HK-2 (cell line): ENCODE data around the gene VSIR.
A peak's percentile ranks its signal among the peaks of the same experiment; 100 is the strongest.

Source experiments
- DNase-seq: peaks from one replicate; pipeline ENCODE4 v3.0.0-alpha.2; 2018; ENCODE audit not compliant: unreplicated experiment

VSIR gene

DNA sequence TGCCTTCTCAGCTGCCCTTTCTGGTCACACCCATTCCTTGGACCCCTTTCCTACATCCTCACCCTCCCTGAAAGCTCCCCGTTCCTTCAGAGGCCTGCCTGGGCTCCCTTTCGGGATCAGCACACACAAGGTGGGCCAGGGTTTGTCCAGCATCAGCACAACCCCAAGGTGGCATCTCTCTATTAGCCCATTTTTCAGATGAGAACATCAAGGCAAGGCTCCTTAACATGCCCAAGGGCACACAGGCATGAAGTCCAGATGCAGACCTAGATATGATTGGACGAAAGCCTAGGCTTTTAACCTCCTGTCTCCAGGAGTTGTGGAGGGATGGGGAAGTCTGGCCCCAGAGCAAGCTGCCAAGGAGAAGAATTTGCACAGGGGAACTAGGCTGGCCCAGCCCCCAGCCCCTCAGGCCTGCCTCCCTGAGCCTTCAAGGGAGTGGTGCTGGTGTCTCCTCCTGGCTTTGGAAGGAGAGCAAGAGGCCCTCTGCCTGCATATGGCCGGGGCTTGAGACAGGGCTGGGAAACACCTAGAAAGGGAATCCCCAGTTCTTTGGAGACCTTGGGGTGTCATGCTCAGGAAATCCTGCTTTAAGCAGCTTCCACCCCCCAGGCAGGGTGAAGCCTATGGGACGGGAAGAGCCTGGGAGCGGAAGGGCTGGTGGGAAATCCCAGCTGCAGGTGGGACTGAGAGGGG lies 9.0 kb upstream of the VSIR start:
- no peak for DNase-seq

GRCh38 chr10:71780719-71781118 lies 7.4 kb upstream of the VSIR start:
- no peak for DNase-seq

GRCh38 chr10:71780156-71780555 lies 6.8 kb upstream of the VSIR start:
- no peak for DNase-seq

DNA sequence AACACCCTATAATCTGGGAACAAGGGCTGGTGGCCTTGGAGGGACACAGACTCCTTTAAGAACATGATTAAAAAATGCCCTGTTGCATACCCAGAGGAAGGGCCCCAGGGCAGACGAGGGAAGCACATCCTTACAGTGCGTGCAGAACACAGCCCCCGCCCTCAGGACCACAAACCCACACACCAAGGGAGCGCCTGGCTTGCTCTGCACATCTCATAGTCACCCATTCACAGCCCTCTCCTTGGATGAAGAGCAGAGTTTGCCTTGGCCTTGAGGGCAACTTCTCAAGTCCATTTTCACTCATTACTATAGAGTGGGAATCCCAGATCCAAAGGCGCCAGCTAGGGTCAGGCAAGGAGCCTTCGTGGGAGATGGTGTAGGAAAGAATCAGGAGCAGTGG lies 6.3 kb upstream of the VSIR start:
- DNase-seq: no peak

- no peak for DNase-seq
These were observed 4.9 kb upstream of the VSIR start for GRCh38 chr10:71778071-71778825.

- no peak for DNase-seq
These were observed 4.1 kb upstream of the VSIR start for GRCh38 chr10:71777213-71777985.

GRCh38 chr10:71776481-71776925 lies 3.2 kb upstream of the VSIR start:
- DNase-seq: no peak

DNA sequence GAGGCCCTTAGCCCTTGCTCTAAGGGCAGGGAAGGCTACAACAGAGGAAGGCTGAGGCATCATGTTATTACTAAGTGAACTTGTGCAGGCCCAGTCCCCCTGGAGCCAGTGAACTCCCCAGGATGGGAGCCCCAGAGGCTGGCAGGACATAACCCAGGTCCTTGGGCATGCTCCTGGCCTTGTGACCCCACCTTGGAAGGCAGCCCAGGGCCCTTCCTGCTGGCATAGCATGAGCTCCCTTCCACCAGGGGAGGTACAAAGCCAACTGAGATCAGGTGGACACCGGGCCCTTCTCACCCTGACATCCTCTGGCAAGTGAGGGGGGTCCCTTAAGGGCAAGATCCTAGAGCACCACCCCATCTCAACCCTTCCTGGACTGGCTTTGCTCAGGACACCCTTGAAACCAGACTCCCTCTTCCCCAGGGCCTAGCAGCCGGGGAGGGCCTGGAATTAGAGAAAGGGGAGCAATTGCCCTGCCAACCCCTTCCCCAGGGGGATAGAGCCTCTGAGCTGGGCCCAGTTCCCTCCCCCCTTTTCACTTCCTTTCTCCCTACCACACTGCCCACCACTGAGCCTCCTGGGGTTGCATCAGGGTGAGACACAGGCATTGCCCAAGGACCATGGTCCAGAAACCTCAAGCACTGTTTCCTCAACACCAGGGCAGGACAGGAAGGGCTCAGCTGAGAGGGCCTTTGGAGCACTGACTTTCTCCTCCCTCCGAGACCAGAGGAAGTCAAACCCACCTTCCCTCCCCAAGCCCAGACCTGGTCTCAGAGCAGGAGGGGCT lies 1.8 kb upstream of the VSIR start:
- no peak for DNase-seq

DNA sequence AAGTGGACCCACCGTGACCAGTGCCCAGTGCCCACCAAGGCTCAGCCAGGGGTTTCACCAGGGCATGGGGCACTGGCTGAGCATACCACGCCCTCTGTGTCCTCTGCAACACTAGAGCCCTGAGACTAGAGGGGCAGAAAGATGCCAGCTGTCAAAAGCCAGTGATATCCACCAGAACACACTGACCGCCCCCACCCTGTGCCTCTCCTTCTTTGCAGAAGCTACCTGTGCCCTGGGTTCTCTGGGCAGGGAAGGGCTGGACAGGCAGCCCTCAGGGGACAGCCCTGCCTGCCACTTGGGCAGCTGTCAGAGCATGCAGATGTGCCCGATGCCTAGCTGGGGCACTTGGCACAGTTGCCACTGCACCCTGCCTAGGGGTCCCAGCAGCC lies 494 bp downstream of the VSIR start:
- DNase-seq: no peak

- DNase-seq: peak; percentile 64
These were observed 1.3 kb downstream of the VSIR start for GRCh38 chr10:71771821-71772617.

- no peak for DNase-seq
These were observed 2.1 kb downstream of the VSIR start for GRCh38 chr10:71771204-71771603.

GRCh38 chr10:71770789-71771188 lies 2.5 kb downstream of the VSIR start:
- DNase-seq: no peak

DNA sequence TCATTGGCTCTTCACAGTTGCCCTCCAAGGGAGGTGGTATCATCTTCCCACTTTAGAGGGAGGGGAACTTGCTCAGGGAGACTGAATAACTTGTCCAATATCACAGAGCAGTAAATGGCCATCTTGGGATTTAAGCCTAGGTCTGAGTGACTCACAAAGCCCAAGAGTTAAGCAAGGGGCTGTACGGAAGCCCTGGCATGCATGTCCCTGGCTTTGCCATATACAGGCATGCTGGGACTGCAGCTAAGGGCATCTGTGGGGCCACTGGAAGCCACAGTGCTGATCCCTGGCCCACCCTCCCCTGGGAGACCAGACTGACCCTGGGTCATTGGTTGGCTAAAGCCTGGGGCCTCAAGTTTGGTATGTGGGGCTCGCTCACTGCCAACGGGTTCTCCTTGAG lies 3.1 kb downstream of the VSIR start:
- DNase-seq: no peak

- no peak for DNase-seq
These were observed 4.0 kb downstream of the VSIR start for GRCh38 chr10:71769279-71769823.

GRCh38 chr10:71767420-71768035 lies 5.8 kb downstream of the VSIR start:
- DNase-seq: peak; percentile 50

- DNase-seq: peak; percentile 95
These were observed 6.5 kb downstream of the VSIR start for GRCh38 chr10:71766717-71767419.

DNA sequence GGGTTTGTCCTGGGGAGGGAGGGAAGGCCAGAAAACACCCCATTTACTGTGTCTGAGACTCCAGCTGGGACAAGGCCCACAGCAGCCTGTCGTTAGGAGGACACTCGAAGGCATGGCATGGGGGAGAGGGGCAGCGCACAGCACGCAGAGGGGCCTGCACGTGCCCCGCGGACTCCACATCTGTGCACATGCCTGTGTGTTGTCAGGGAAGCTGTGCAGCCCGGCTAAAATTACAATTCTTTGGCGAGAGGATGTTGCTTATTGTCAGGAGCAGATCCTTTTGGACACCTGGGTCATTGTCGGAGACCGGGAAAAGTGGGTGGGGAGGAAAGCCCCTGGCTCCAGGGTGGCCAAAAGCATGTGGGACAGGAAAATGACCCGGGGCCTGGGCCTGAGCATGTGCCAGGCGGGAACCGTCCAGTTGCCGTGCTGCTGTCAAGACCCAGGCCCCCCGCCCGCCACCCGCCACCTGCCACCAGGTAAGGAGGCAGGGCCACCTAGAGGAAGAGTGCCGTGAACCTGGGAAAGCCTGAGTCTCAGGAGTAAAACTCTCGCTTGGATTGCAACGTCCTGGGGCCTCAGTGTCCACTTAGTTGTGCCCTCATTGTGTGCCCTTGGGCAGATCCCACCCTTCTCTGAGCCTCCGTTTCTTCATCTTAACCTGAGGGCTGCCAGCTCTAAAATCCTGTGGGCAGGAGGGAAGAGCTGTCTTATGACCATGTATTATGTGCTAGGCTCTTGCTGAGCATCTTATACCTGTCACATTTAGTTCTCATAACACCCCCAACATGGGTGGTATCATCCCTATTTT lies 7.2 kb downstream of the VSIR start:
- no peak for DNase-seq

DNA sequence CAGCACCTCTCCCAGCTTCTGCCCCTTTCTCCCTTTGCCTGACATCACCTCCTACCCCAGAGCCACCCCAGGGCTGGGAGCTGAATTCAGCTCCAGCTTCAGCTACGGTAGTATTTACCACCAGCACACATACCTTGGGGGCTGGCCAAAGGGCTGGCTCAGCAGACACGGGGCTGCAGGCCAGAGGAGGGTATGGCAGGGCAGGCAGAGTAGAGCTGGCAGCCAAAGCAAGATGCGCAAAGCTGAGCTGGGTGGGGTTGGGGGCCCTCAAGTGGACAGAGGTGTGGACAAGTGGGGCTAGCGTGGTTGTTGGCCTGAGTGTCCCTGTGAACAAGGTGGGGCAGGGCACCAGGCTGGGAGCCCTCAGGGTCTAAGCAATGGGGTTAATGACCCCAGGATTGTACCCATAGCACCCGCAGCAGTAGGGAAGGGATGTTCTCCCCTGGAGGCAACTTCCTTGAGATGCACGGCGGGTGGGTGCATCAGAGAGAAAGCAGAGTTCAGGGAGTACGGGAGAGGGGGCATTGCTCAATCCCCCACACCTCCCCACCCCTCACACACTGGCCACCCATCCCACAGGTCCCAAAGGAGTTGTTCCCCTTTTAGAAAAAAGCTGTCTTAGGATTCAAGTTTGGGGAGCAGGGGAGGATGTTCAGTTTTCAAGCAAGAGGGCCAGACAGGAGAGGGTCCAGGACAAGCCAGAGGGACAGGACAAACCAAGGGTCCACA lies 8.0 kb downstream of the VSIR start:
- DNase-seq: no peak
